H9 (cell line): Measurements from ENCODE around the gene WDR70. TPM values are rescaled to one million over a fixed set of nuclear protein-coding genes. Genes with fewer than 3 reads are reported as not detected.

Experiments used
- DNase-seq: peaks from one replicate; pipeline ENCODE4 v3.0.0-alpha.2; 2017
- H2AFZ ChIP-seq: one replicate; pipeline ENCODE4 v1.6.1; 2013; ENCODE audit warnings: mild to moderate bottlenecking, low read length, control low read depth, moderate library complexity
- H2AK5ac ChIP-seq: 2 replicates; pipeline ENCODE4 v1.6.1; 2013; ENCODE audit warnings: low read length, control low read depth, mixed read lengths; ENCODE audit not compliant: insufficient read length
- H2BK120ac ChIP-seq: one replicate; pipeline ENCODE4 v1.6.1; 2013; ENCODE audit warnings: low read depth, mild to moderate bottlenecking, low read length, control low read depth, inconsistent platforms; ENCODE audit not compliant: poor library complexity, severe bottlenecking
- H2BK12ac ChIP-seq: 2 replicates; pipeline ENCODE4 v1.6.1; 2013; ENCODE audit warnings: low read length, control low read depth, mixed read lengths, low read depth; ENCODE audit not compliant: insufficient read length
- H2BK15ac ChIP-seq: 2 replicates; pipeline ENCODE4 v1.6.1; 2013; ENCODE audit warnings: low read depth, low read length, control low read depth
- H2BK20ac ChIP-seq: one replicate; pipeline ENCODE4 v1.6.1; 2013; ENCODE audit warnings: low read depth, mild to moderate bottlenecking, low read length, control low read depth, inconsistent platforms; ENCODE audit not compliant: poor library complexity, severe bottlenecking
- H2BK5ac ChIP-seq: 2 replicates; pipeline ENCODE4 v1.6.1; 2013; ENCODE audit warnings: low read length, control low read depth, mixed read lengths; ENCODE audit not compliant: insufficient read length
- H3K14ac ChIP-seq: 2 replicates; pipeline ENCODE4 v1.6.1; 2013; ENCODE audit warnings: low read length, control low read depth; ENCODE audit not compliant: insufficient read depth
- H3K18ac ChIP-seq: 2 replicates; pipeline ENCODE4 v1.6.1; 2013; ENCODE audit warnings: low read depth, mild to moderate bottlenecking, mixed read lengths, low read length, control low read depth; ENCODE audit not compliant: insufficient read length
- H3K23ac ChIP-seq: 2 replicates; pipeline ENCODE4 v1.6.1; 2013; ENCODE audit warnings: low read length, control low read depth, mixed read lengths, low read depth; ENCODE audit not compliant: insufficient read length
- H3K23me2 ChIP-seq: 2 replicates; pipeline ENCODE4 v1.6.1; 2013; ENCODE audit warnings: low read depth, mild to moderate bottlenecking, mixed read lengths, low read length, control low read depth; ENCODE audit not compliant: insufficient read length, poor library complexity, severe bottlenecking
- H3K27ac ChIP-seq: 2 replicates; pipeline ENCODE4 v1.5.1; 2013; ENCODE audit warnings: low read length, control low read depth, mixed read lengths, low read depth; ENCODE audit not compliant: insufficient read length
- H3K27me3 ChIP-seq: 2 replicates; pipeline ENCODE4 v1.6.1; 2013; ENCODE audit warnings: low read length, control low read depth, inconsistent platforms; ENCODE audit not compliant: insufficient read depth
- H3K4ac ChIP-seq: 2 replicates; pipeline ENCODE4 v1.6.1; 2013; ENCODE audit warnings: low read depth, mild to moderate bottlenecking, control low read depth, inconsistent platforms, low read length, moderate library complexity
- H3K4me1 ChIP-seq: 2 replicates; pipeline ENCODE4 v1.6.1; 2013; ENCODE audit warnings: low read length, control low read depth, inconsistent platforms; ENCODE audit not compliant: insufficient read depth
- H3K4me2 ChIP-seq: 2 replicates; pipeline ENCODE4 v1.6.1; 2013; ENCODE audit warnings: low read length, control low read depth, mixed read lengths; ENCODE audit not compliant: insufficient read length, insufficient read depth
- H3K56ac ChIP-seq: 2 replicates; pipeline ENCODE4 v1.6.1; 2013; ENCODE audit warnings: low read depth, mild to moderate bottlenecking, mixed read lengths, low read length, control low read depth; ENCODE audit not compliant: insufficient read length
- H3K79me1 ChIP-seq: 2 replicates; pipeline ENCODE4 v1.6.1; 2013; ENCODE audit warnings: low read depth, mild to moderate bottlenecking, moderate library complexity, low read length, control low read depth, inconsistent platforms; ENCODE audit not compliant: insufficient read depth, poor library complexity, severe bottlenecking
- H3K79me2 ChIP-seq: 2 replicates; pipeline ENCODE4 v1.6.1; 2013; ENCODE audit warnings: low read length, control low read depth, inconsistent platforms; ENCODE audit not compliant: insufficient read depth
- H3K9ac ChIP-seq: 2 replicates; pipeline ENCODE4 v1.6.1; 2013; ENCODE audit warnings: low read length, control low read depth, mixed read lengths; ENCODE audit not compliant: insufficient read length; ENCODE audit errors: extremely low read depth
- H3K9me3 ChIP-seq: one replicate; pipeline ENCODE4 v1.6.1; 2013; ENCODE audit warnings: low read depth, low read length, inconsistent platforms; ENCODE audit not compliant: control insufficient read depth
- H3T11ph ChIP-seq: one replicate; pipeline ENCODE4 v1.6.1; 2013; ENCODE audit warnings: mild to moderate bottlenecking, low read length, control low read depth, inconsistent platforms
- H4K20me1 ChIP-seq: one replicate; pipeline ENCODE4 v1.6.1; 2013; ENCODE audit not compliant: control insufficient read depth, insufficient read length, insufficient read depth
- H4K5ac ChIP-seq: 2 replicates; pipeline ENCODE4 v1.6.1; 2013; ENCODE audit warnings: low read depth, mild to moderate bottlenecking, mixed read lengths, low read length, control low read depth; ENCODE audit not compliant: insufficient read length
- H4K8ac ChIP-seq: replicated peaks from 2 replicates; pipeline ENCODE4 v1.6.1; 2013; ENCODE audit warnings: low read length, control low read depth, mixed read lengths, low read depth; ENCODE audit not compliant: insufficient read length
- H4K91ac ChIP-seq: 2 replicates; pipeline ENCODE4 v1.6.1; 2013; ENCODE audit warnings: low read depth, mild to moderate bottlenecking, moderate library complexity, mixed read lengths, low read length, control low read depth; ENCODE audit not compliant: insufficient read length
- H3K27ac Mint-ChIP-seq, 3 experiments: 2 replicates in 2 of 3; 3 replicates in 1 of 3; pipeline ENCODE4 v1.8.0; 2020 to 2021; ENCODE audit warnings: mixed read lengths in 3 of 3, mild to moderate bottlenecking in 1 of 3, moderate library complexity in 1 of 3
- H3K27me3 Mint-ChIP-seq: 2 replicates; pipeline ENCODE4 v1.8.0; 2021; ENCODE audit warnings: low read depth, mild to moderate bottlenecking, moderate library complexity, mixed read lengths
- H3K36me3 Mint-ChIP-seq, 3 experiments: 2 replicates in 2 of 3; 3 replicates in 1 of 3; pipeline ENCODE4 v1.8.0; 2020 to 2021; ENCODE audit warnings: low read depth in 3 of 3, mixed read lengths in 3 of 3; ENCODE audit not compliant: insufficient read depth in 1 of 3
- H3K4me1 Mint-ChIP-seq, 2 experiments: 2 replicates each; pipeline ENCODE4 v1.8.0; 2020; ENCODE audit warnings: mixed read lengths in 2 of 2
- H3K4me3 Mint-ChIP-seq, 2 experiments: 2 replicates in 1 of 2; 3 replicates in 1 of 2; pipeline ENCODE4 v1.8.0; 2020 to 2021; ENCODE audit warnings: mild to moderate bottlenecking in 2 of 2, mixed read lengths in 2 of 2, moderate library complexity in 1 of 2
- H3K9me3 Mint-ChIP-seq, 2 experiments: 2 replicates in 1 of 2; 3 replicates in 1 of 2; pipeline ENCODE4 v1.8.0; 2020; ENCODE audit warnings: mild to moderate bottlenecking in 2 of 2, mixed read lengths in 2 of 2, moderate library complexity in 1 of 2
- WGBS: extraction: QIAGEN DNeasy Blood & Tissue Kit; methylation state at CpG from one replicate; pipeline ENCODE4 v1.1.7; 2013; ENCODE audit warnings: missing lambda C conversion rate, low lambda C conversion rate, mixed read lengths; ENCODE audit not compliant: insufficient read length; ENCODE audit errors: extremely low coverage; 5-methylcytosine and 5-hydroxymethylcytosine counted together
- total RNA-seq: library from RNA; stranded (reverse); gene quantifications from 2 replicates; pipeline ENCODE4 v1.2.1, GENCODE V29; 2021
- TF ChIP-seq, protein P1 (sequence below): fragments of 200-600 bp; sonication (generic); conservative IDR thresholded peaks from 3 replicates; pipeline ENCODE4 v1.8.0; 2021; ENCODE audit warnings: antibody characterized with exemption, mild to moderate bottlenecking

The WDR70 gene
- total RNA-seq, 1 experiment from 2014 or later, result 38.1 TPM

DNA sequence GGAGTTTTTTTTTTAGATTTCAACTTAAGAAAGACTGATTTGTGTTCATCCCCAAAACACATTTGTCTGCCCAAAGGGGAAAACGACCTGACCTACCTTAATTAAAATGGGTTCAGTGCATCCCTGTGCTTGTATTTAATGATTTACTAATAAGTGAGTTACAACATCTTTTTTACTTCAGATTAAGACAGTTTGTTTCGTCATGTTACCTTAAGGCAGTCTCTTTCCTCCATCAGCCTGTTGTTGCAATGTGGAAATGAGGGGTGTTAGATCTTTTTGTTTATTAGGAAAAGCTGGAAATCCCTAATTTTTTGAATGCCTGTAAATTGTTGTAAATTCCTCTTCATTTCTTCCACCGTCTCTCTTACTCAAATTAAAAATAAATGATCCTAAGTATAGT is 283.2 kb downstream of the WDR70 start:
- no peaks in the 10 kb centered on the region; the same call in 1 of the 2 replicates for H3K4me1 ChIP-seq
- no peak overlapping the region for H2BK12ac ChIP-seq
- Mint-ChIP-seq H3K4me1 (peaks cover 15 to 20% of the 10 kb centered on the region in 2 experiments), H3K9me3 (no peaks in the 10 kb centered on the region), H3K36me3 (no peaks in the 10 kb centered on the region), H3K27me3 (no peaks in the 10 kb centered on the region), H3K27ac (peak overlapping the region in 1 of 3 experiments; percentile 32; a peak in 1 of 7 replicates), H3K4me3 (no peak overlapping the region)
- H3K27ac ChIP-seq, result no peak overlapping the region
- H2AK5ac ChIP-seq, result no peak overlapping the region
- no peak for DNase-seq
- H3K9me3 ChIP-seq, result no peaks in the 10 kb centered on the region
- H3K4me2 ChIP-seq, result no peak overlapping the region
- no peak overlapping the region for H3K4ac ChIP-seq
- H3K23ac ChIP-seq, result no peak overlapping the region
- H2BK120ac ChIP-seq, result no peak overlapping the region
- H4K91ac ChIP-seq, result no peak overlapping the region
- H4K20me1 ChIP-seq, result no peaks in the 10 kb centered on the region
- no peak overlapping the region for H2BK20ac ChIP-seq
- no peak overlapping the region for H3K9ac ChIP-seq
- no peaks in the 10 kb centered on the region for H3K27me3 ChIP-seq
- no peaks in the 10 kb centered on the region for H3K79me1 ChIP-seq
- H3K14ac ChIP-seq, result no peak overlapping the region
- no peaks in the 10 kb centered on the region for H3K79me2 ChIP-seq
- no peak overlapping the region for H3K18ac ChIP-seq
- H2AFZ ChIP-seq, result no peak overlapping the region
- no peak overlapping the region for H3T11ph ChIP-seq
- H2BK15ac ChIP-seq, result no peak overlapping the region
- no peaks in the 10 kb centered on the region for H3K23me2 ChIP-seq
- no CpG with 5 or more reads among the region's 3 CpGs for WGBS
- H4K5ac ChIP-seq, result no peak overlapping the region
- H3K56ac ChIP-seq, result no peak overlapping the region
- TF ChIP-seq, protein P1, sequence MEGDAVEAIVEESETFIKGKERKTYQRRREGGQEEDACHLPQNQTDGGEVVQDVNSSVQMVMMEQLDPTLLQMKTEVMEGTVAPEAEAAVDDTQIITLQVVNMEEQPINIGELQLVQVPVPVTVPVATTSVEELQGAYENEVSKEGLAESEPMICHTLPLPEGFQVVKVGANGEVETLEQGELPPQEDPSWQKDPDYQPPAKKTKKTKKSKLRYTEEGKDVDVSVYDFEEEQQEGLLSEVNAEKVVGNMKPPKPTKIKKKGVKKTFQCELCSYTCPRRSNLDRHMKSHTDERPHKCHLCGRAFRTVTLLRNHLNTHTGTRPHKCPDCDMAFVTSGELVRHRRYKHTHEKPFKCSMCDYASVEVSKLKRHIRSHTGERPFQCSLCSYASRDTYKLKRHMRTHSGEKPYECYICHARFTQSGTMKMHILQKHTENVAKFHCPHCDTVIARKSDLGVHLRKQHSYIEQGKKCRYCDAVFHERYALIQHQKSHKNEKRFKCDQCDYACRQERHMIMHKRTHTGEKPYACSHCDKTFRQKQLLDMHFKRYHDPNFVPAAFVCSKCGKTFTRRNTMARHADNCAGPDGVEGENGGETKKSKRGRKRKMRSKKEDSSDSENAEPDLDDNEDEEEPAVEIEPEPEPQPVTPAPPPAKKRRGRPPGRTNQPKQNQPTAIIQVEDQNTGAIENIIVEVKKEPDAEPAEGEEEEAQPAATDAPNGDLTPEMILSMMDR, result no peak
- H4K8ac ChIP-seq, result no peak overlapping the region
- no peak overlapping the region for H2BK5ac ChIP-seq
